Measurements from ENCODE around the gene ASXL2. TPM values are rescaled to one million over a fixed set of nuclear protein-coding genes. Genes with fewer than 3 reads are reported as not detected.

The ASXL2 gene
- 15.4 and 16.6 TPM in 2 replicates for total RNA-seq

GRCh38 chr2:25878361-25879132, at the start of gene ASXL2:
Gene ASXL2 (minus strand): TSS chr2:25878487. CDS start chr2:25878222, 265 bp downstream.

Small RNA genes lying within 50 kb of the gene (small RNA-seq; reads per million reads assigned to genes)
- not detected for gene NDUFB4P4
- gene RF00019 = not detected

Other genes starting within 250 kb of the ASXL2 start
- 6.9 and 9.4 TPM in 2 replicates for gene DTNB, start 204.9 kb downstream of the ASXL2 start, total RNA-seq
- 12.1 and 13.0 TPM in 2 replicates for gene KIF3C, start 104.0 kb upstream of the ASXL2 start, total RNA-seq
- gene RAB10, start 155.6 kb upstream of the ASXL2 start, total RNA-seq = 102 and 113 TPM in 2 replicates